Measurements from ENCODE around the gene SNX10. TPM values are rescaled to one million over a fixed set of nuclear protein-coding genes. Genes with fewer than 3 reads are reported as not detected.
A peak's percentile ranks its signal among the peaks of the same experiment; 100 is the strongest.

The SNX10 gene
- total RNA-seq, 2 donors from 2014 or later: 13.2 to 19.3 TPM

GRCh38 chr7:26376175-26376917 is 84.7 kb downstream of the SNX10 start:
- Histone ChIP-seq H3K4me3 (ENCODE audit: low read length) (peak overlapping the region; percentile 78), H3K27me3 (ENCODE audit: control insufficient read depth, insufficient read depth, low read length, poor library complexity, severe bottlenecking) (peaks cover 32% of the 10 kb centered on the region), H3K9me3 (ENCODE audit: control insufficient read depth, low read length) (no peaks in the 10 kb centered on the region), H3K36me3 (ENCODE audit: control insufficient read depth, insufficient read depth, low read length) (no peaks in the 10 kb centered on the region), H3K27ac (ENCODE audit: low read depth, low read length) (peak overlapping the region; percentile 99), H3K9ac (ENCODE audit: extremely low read depth, low read length, poor library complexity, severe bottlenecking) (no peak overlapping the region), H3K4me1 (ENCODE audit: control insufficient read depth, insufficient read depth, low read length) (no peaks in the 10 kb centered on the region)
- no peak for TF ChIP-seq CTCF (conservative IDR thresholded peaks at IDR 0.05)
- H3K27me3 Mint-ChIP-seq (ENCODE audit: insufficient read depth): peaks cover 25% of the 10 kb centered on the region
- H3K4me3 Mint-ChIP-seq: peak overlapping the region; percentile 65
- H3K36me3 Mint-ChIP-seq (ENCODE audit: low read depth): no peaks in the 10 kb centered on the region
- peak; percentile 92 for DNase-seq
- H3K9me3 Mint-ChIP-seq: no peaks in the 10 kb centered on the region
- 0% methylated on average over 34 to 88 of the region's 88 CpGs for WGBS, 2 experiments (ENCODE audit: insufficient coverage in 1 of 2, insufficient read length in 1 of 2)
- no peak overlapping the region for H3K27ac Mint-ChIP-seq
- H3K4me1 Mint-ChIP-seq: no peaks in the 10 kb centered on the region

- Histone ChIP-seq H3K27ac (ENCODE audit: low read depth, low read length) (no peak overlapping the region), H3K27me3 (ENCODE audit: control insufficient read depth, insufficient read depth, low read length, poor library complexity, severe bottlenecking) (peaks cover 32% of the 10 kb centered on the region), H3K9me3 (ENCODE audit: control insufficient read depth, low read length) (no peaks in the 10 kb centered on the region), H3K9ac (ENCODE audit: extremely low read depth, low read length, poor library complexity, severe bottlenecking) (no peak overlapping the region), H3K4me1 (ENCODE audit: control insufficient read depth, insufficient read depth, low read length) (no peaks in the 10 kb centered on the region), H3K4me3 (ENCODE audit: low read length) (no peak overlapping the region), H3K36me3 (ENCODE audit: control insufficient read depth, insufficient read depth, low read length) (no peaks in the 10 kb centered on the region)
- no peaks in the 10 kb centered on the region for H3K9me3 Mint-ChIP-seq
- whole genome bisulfite sequencing, 2 experiments (ENCODE audit: insufficient coverage in 1 of 2, insufficient read length in 1 of 2): 83 to 86% methylated on average over 5 to 7 of the region's 7 CpGs
- H3K36me3 Mint-ChIP-seq (ENCODE audit: low read depth): no peaks in the 10 kb centered on the region
- TF ChIP-seq CTCF (conservative IDR thresholded peaks at IDR 0.05): no peak
- peaks cover 1% of the 10 kb centered on the region for H3K4me1 Mint-ChIP-seq
- peaks cover 25% of the 10 kb centered on the region for H3K27me3 Mint-ChIP-seq (ENCODE audit: insufficient read depth)
- H3K27ac Mint-ChIP-seq: no peak overlapping the region
- H3K4me3 Mint-ChIP-seq: no peak overlapping the region
- DNase-seq: no peak
Observed at GRCh38 chr7:26378016-26378415, 86.4 kb downstream of the SNX10 start.

- H3K4me3 Mint-ChIP-seq: no peak overlapping the region
- peaks cover 1% of the 10 kb centered on the region for H3K4me1 Mint-ChIP-seq
- Histone ChIP-seq H3K4me1 (ENCODE audit: control insufficient read depth, insufficient read depth, low read length) (no peaks in the 10 kb centered on the region), H3K9ac (ENCODE audit: extremely low read depth, low read length, poor library complexity, severe bottlenecking) (no peak overlapping the region), H3K4me3 (ENCODE audit: low read length) (no peak overlapping the region), H3K27me3 (ENCODE audit: control insufficient read depth, insufficient read depth, low read length, poor library complexity, severe bottlenecking) (peaks cover 26% of the 10 kb centered on the region), H3K27ac (ENCODE audit: low read depth, low read length) (no peak overlapping the region), H3K36me3 (ENCODE audit: control insufficient read depth, insufficient read depth, low read length) (no peaks in the 10 kb centered on the region), H3K9me3 (ENCODE audit: control insufficient read depth, low read length) (no peaks in the 10 kb centered on the region)
- no peak overlapping the region for H3K27ac Mint-ChIP-seq
- no peak for DNase-seq
- H3K9me3 Mint-ChIP-seq: no peaks in the 10 kb centered on the region
- H3K27me3 Mint-ChIP-seq (ENCODE audit: insufficient read depth): peaks cover 21% of the 10 kb centered on the region
- no peak for TF ChIP-seq CTCF (conservative IDR thresholded peaks at IDR 0.05)
- H3K36me3 Mint-ChIP-seq (ENCODE audit: low read depth): no peaks in the 10 kb centered on the region
- 80 to 87% methylated on average over 1 to 3 of the region's 3 CpGs for WGBS, 2 experiments (ENCODE audit: insufficient coverage in 1 of 2, insufficient read length in 1 of 2)
Observed at GRCh38 chr7:26379711-26380110, 88.0 kb downstream of the SNX10 start.
